GM19463 (cell line): ENCODE results near the gene RASIP1.
"Not testable (repeated sequence)": the region's sequence is repeated elsewhere in the genome, so short reads cannot be mapped to it uniquely, and the experiment has no call there.

ENCODE experiments used
- ATAC-seq: cut with Tn5 transposase; IDR thresholded peaks from one replicate; pipeline ENCODE4 v1.9.1; 2021; ENCODE audit warnings: mild to moderate bottlenecking, moderate library complexity; ENCODE audit not compliant: unreplicated experiment

Gene RASIP1

GRCh38 chr19:48740164-48740972, at the start of gene RASIP1:
TSS of gene RASIP1 (minus strand) at chr19:48740610. CDS start at chr19:48740282, 328 bp downstream.
- ATAC-seq = no peak

DNA sequence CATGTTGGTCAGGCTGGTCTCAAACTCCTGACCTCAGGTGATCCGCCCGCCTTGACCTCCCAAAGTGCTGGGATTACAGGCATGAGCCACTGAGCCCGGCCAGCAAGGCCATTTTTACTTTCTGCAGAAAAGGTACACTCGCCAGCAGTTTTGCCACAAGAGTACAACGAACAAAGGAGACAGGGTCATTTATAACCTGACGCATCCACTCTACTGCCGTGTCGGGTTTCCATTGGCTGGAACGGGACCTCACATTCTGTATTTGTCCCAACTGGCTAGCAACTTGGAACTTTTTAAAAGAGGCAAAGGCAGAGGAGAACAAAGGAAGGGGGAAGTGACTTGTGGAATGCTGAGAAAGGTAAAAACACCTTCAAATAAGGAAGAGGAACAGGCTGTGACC, 46.9 kb upstream of the RASIP1 start:
- not testable (repeated sequence) for ATAC-seq

DNA sequence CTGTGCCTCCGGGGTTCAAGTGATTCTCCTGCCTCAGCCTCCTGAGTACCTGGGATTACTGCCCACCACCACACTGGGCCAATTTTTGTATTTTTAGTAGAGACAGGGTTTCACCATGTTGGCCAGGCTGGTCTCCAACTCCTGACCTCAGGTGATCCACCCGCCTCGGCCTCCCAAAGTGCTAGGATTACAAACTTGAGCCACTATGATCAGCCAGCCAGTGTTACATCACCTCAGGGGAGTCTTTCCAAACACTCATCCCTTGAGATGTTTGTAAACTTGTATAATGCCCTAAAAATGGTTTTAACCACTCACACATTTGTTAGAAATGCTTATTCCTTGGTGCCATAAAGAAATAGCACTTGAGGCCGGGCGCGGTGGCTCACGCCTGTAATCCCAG, 46.0 kb upstream of the RASIP1 start:
- ATAC-seq = not testable (repeated sequence)

- no peak for ATAC-seq
Observed at GRCh38 chr19:48784527-48784926, 44.1 kb upstream of the RASIP1 start.

- no peak for ATAC-seq
Observed at GRCh38 chr19:48780631-48781391, 40.4 kb upstream of the RASIP1 start.

DNA sequence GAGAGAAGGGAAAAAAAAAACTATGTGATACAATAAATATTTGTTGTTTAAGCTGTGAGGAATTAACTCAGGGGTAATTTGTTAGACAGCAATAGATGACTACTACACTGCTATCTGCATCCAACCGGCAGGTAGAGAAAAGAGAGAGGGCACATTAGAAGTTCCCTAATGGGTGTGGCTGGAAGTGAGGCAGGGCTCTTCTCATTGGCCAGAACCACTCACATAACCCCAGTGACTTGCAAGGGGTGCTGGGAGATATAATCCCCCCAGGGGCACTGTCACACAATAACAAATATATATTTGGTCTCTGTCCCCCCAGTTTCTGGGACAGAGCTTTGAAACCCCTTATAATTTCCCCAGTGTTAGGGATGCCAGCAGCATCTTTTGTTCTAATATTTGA, 39.2 kb upstream of the RASIP1 start:
- no peak for ATAC-seq

GRCh38 chr19:48777720-48778119, 37.3 kb upstream of the RASIP1 start:
- no peak for ATAC-seq

DNA sequence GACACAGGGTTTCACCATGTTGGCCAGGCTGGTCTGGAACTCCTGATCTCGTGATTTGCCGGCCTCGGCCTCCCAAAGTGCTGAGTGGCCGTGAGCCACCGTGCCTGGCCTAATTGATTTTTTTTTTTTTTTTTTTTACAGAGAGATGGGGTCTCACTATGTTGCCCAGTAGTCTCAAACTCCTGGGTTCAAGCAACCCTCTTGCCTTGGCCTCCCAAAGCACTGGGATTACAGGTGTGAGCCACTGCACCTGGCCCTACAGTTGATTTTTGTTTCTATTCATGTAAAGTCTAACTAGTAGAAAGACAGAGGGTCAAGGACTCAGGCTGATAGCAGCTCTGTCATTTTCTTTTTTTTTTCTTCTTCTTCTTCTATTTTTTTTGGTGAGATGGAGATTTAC, 36.7 kb upstream of the RASIP1 start:
- no peak for ATAC-seq

DNA sequence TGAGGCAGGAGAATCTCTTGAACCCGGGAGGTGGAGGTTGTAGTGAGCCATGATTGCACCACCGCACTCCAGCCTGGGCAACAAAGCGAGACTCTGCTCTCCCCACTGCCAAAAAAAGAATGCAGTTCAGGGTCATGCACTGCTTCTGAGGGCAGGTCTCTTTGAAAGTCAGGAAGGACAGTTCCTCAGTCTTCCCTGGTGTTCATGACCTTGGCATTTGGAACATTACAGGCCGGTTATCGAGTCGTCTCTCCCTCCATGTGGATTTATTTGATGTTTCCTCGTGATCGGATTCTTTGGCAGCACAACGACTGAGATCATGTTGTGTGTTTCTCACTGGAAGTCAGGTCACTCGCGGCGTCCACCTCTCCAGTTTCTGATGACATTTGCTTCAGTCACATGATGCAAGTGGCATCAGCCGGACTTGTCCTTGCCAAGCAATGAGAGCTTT, 32.1 kb upstream of the RASIP1 start:
- no peak for ATAC-seq

DNA sequence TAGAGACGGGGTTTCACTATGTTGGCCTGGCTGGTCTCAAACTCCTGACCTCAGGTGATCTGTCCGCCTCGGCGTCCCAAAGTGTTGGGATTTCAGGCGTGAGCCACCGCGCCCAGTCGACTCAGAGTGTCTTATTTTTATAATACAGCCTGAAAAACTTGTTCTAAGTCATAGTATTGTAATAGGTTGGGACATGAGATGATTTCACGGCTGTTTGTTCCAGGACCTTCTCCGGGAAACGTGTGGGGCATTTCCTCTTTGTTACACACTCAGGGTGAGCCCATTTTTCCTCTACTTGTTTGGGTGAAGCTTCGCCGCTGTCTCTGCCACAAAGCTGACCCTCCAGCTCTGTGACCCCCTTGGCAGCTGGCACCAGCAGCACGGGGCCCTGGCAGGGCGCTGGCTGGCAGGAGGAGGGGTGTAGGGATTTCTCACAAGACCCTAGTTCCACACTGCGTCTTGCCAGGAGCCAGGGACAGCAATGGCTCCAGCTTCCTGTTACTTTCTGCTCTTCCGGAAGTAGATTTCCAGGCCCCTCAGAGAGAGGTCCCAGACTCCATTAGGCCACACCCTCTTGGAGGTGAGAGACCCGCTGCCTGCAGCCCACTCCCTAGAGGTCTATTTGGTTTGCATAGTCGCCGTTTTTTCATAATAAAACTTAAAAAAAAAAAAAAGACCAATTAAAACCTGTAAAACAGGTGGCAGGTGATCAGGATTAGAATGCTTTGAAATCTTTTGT, 30.5 kb upstream of the RASIP1 start:
- ATAC-seq = no peak

GRCh38 chr19:48770266-48770665, 29.9 kb upstream of the RASIP1 start:
- ATAC-seq = no peak

- ATAC-seq = no peak
Observed at GRCh38 chr19:48768994-48769713, 28.7 kb upstream of the RASIP1 start.

- not testable (repeated sequence) for ATAC-seq
Observed at GRCh38 chr19:48768171-48768753, 27.9 kb upstream of the RASIP1 start.

GRCh38 chr19:48765816-48766215, 25.4 kb upstream of the RASIP1 start:
- ATAC-seq = not testable (repeated sequence)

DNA sequence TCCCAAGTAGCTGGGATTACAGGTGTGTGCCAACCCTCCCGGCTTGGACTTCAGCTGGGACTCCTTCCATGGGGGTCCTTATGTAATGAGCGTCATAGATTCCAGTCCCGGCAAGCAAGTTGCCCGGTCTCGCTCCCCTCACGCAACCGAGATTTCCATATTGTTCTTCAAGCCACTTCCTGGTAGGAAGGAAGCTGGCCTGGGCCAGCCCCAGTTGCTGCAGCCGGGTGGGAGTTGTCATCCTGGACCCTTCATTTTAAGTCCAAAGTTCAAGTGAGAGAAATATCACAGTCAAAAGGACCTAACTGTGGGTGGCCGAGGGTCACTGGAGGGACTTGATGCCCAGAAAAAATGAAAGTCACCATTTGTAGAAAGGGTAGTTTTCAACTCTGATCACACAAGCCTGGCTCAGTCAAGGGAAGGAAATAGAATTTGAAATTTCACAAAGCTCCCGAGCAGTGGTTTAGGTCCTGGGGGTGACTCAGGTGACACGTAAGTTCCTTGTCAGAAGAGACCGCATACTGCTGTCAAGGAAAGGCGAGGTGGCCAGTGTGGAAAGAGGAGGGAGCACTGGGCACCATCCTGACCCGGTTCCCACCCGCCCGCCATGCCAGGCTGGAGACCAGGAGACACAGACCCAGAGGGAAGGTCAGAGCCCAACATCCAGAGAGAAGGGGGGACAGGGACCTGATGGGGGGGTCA, 20.2 kb upstream of the RASIP1 start:
- no peak for ATAC-seq

- ATAC-seq = no peak
Observed at GRCh38 chr19:48757741-48758144, 17.3 kb upstream of the RASIP1 start.

GRCh38 chr19:48757089-48757675, 16.8 kb upstream of the RASIP1 start:
- ATAC-seq = no peak

- ATAC-seq = no peak
Observed at GRCh38 chr19:48756686-48757085, 16.3 kb upstream of the RASIP1 start.

- no peak for ATAC-seq
Observed at GRCh38 chr19:48756212-48756611, 15.8 kb upstream of the RASIP1 start.
